ENCODE measurements around the gene SAMMSON. TPM values are rescaled to one million over a fixed set of nuclear protein-coding genes. Genes with fewer than 3 reads are reported as not detected.

Gene SAMMSON
- polyA plus RNA-seq (2013, experiment 1 of 2; ENCODE audit: insufficient read length) = 0.12 TPM
- 0.05 TPM for polyA plus RNA-seq (2013, experiment 2 of 2; ENCODE audit: insufficient read length)

DNA sequence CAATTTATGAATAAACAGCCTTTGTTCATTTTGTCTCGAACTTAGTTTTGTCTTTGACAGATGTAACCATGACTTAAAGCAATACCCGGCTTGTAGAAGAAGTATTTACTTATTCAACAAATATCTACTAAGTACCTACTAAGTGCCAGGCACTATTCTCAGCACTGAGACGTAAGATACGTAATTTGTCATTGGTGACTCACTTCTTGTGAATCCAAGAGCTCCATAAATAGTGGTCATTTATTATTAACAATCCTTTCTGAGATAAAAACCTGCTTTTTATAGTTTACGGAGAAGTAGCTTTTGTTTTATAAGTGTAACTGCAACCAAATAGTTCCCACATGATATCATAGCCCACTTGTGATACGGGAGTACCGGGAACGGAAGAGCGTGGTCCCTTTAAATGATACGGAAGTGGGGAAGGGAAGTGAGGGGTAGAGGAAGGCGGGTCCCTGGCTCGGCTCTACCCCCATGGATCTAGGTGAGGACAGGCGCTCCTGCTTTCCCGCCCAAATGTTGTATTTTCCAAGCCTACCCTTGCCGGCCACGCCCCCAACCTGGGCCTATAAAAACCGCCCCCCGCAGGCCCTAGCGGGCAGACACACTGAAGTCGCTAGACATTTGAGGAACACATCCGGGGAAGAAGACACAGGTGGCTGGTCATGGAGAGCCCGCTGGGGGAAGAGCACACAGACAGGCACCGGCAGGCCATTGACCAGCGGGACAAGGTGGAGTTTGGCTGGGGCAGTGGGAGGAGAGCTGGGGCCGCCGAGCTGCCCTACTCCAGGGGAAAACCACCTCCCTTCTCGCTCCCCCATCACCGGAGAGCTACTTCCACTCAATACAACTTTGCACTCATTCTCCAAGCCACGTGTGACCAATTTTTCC lies at the start of gene SAMMSON:
Gene SAMMSON, plus strand, starts transcription at position 594 of the 888 bp plus-strand sequence.
- peak; percentile 1 for DNase-seq

DNA sequence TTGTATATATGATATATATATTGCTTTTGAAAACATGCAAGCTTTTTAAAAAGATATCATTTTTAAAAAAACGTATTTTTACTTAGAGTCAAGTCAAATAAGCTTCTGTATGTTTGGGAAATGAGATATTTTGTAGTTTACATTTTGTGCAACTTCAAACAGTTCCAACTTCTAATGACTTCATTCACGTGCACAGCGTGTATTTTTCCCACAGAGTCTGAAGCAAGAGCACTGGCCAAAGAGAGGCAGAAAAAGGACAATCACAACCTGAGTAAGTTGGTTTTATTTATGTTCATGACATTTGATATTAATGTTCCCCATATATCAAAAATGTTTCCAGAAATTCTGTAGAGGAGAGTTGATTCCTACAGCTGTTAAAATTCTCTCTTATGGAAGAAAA lies 47.9 kb upstream of the SAMMSON start:
- no peak for DNase-seq

DNA sequence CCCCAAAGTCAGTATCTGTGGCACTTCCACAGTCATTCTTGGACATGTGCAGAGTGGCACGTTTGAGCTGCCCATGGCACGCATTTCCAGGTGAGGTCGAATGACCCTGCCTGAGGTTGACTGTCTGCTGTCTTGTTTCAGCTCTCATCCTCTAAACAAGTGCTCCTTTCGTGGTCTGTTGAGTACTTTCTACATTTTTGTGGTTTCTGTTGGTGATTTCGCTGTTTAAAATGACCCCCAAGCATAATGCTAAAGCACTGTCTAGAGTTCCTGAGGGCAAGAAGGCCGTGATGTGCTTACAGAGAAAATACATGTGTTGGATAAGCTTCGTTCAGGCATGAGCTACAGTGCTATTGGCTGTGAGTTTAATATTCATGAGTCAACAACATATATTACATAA lies 40.0 kb upstream of the SAMMSON start:
- DNase-seq = no peak

DNA sequence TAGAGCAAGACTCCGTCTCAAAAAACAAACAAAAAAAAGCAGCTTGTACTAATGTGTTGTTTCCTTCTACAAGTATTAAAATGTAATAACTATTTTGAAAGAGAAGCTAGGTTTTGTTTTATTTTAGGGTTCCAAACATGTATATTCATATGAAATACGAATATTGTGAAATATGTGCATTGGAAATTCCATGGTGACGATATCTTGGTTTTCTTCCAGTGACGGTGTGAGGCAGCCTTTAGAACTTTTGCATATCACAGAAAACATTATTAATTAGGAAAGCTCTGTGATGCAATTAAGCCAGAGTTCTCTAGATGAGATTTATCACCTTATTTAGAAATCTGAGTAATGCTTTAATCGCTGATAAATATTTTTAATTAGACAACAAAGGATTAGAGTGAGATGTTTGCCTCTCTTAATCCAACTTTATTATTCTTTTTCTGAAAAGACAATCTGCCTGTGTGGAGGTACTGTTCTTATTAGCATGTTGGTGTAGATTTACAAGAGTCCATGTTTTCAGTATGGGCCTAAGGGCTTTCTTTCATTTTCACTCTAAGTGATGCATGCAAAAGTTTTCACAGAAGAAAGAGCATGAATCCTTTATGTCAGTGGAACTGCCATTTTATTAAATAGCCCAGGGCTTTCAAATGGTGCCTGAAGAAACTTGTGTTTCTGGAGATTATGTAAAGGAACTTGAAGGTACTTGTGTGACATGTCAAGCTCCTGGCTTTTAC lies 37.7 kb upstream of the SAMMSON start:
- DNase-seq = no peak

DNA sequence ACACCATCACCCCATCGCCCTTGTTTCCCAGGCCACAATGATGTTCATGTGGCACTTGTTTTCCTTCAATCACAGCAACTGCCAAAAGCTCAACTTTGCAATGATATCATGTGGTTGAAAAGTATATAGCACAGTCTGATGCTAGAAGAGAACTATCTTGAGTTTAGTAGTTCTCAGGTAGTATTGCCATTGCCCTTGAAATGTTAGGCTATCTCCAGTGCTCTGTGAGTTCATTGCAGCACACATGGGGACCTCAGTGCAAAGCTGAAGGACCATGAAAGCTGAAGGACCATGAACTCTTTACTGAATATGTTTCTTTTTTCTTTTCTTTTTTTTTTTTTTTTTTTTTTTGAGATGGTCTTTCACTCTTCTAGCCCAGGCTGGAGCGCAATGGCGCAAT lies 35.9 kb upstream of the SAMMSON start:
- DNase-seq = no peak

DNA sequence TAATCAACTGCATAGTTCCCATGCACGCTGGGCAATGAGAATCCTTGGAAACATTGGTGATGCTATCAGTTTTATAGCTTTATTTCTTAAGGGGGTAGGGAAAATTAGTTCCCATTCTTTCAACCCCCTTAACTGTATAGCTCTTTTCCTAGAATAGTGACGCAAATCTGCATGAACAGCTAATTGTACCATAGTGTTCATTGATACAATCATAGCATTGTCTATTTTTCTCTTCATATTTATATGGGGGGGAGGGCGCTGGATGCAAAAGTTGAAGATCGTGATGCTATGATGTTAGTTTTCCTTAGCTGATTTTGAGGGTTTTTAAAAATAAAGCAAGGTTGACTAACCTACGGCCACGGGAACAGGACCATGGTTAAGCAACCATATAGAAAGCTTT lies 32.4 kb upstream of the SAMMSON start:
- no peak for DNase-seq

DNA sequence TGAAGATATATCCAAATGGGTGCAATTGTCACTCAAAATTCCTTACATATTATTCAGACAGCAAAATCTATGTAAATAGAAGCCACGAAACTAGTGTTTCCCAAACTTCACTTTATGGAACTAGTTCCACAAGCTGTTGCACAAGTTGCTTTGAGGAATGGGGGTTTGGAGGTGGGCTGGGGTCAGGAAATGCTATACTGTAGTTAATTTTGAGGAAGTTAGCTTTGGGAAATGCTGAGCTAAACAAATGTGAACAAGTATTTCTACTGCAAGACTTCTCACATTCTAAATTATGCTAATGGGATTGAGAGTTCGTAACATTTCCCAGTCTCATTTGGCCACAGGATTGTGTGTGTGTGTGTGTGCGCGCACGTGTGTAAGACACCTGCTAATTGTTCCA lies 28.7 kb upstream of the SAMMSON start:
- DNase-seq = no peak

DNA sequence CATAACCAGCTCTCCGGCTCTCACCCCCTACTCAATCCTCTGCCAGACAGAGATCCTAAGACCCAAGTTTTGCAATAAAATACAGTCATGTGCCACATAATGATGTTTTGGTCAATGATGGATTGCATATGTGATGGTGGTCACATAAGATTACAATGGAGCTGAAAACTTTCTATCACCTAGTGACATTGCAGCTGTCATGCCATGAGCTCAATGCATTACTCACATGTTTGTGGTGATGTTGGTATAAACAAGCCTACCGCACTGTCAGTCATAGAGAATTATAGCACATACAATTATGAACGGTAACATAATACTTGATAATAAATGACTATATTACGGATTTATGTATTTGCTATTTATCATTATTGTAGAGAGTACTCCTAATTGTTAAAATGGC lies 26.9 kb upstream of the SAMMSON start:
- no peak for DNase-seq

DNA sequence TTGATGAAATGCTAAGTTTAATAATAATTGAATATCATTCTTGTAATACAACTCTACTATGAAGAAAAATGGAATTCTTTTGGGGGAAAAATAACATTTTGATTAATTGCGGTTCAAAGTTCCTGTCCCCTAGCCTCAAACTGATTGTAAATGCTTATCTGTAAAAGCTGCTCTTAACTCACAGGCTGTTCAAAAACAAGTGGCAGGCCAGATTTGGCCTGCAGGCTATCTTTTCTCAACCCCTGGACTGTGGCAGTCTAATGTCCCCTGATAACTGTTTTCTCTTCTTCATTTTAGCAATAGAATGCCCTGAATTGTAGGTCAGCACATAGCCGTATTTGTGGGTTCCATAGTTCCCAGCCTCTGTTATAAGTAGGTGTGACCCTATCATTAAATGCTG lies 23.5 kb upstream of the SAMMSON start:
- DNase-seq = no peak

DNA sequence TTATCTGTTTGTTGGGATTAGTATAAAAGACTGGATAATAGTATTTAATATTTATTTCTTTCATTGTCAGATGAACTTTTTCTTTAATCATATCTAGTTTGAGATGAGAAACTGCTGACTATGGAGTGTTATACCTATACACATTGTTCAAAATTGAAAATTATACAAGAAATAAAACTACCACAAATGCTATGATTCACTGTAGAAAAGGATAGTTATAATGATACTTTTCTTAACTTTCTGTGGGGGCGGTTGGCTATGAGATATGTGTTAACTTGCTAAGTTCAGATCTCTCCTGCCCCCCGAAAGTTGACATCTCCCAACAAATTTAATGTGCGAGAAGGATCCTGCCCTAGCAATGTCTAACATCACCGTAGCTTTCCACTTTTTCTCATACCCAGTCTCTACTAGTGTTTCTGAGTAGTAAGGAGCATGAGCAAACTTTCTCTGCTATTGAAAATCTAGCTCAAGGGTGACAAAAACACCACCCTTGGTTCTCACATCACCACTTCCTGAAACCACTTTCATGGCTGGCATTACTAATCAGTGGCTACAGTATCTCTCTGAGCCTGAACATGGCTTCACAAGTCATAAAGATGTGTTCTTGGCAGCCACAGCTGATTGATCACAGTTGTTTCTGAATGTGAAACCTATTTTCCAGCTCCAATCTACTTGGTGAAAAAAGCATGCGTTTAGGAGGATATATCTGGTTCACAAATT lies 15.8 kb upstream of the SAMMSON start:
- DNase-seq = no peak

DNA sequence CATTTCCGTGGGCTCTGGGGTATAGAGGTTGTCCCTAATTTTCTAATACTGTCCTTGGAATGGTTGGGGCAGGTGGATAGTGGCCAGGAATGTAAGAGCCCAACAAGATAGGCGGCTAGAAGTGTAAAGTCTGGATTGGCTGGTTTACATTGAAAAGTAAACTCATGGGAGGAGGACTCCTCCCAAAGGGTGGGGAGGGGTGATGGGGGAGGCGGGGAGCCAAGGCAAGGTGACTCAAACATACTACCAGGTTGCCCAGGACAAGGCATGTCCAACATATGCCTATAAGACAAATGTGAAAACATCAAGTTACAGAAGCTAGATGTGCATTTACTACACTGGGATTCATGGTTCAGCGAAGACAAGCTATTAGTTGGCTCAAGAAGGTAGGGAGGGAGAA lies 14.3 kb upstream of the SAMMSON start:
- no peak for DNase-seq

DNA sequence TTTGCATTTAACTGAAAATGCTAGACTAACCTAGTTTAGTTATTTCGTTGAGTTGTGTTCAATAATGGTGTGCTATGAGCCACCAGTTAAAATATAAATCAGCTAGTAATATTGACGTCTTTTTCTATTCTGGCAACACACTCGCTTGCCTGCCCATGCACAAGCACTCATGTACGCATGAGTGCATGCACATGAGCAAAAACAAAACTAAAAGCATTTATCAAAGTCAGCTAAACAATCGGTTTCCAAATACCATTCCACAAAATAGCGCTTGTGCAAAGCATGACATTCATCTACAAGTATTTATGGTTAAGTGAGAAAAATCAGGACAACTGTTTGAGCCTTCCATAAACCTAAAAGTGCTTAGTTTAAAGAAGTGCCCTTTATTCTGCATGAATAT lies 13.1 kb upstream of the SAMMSON start:
- DNase-seq = no peak

DNA sequence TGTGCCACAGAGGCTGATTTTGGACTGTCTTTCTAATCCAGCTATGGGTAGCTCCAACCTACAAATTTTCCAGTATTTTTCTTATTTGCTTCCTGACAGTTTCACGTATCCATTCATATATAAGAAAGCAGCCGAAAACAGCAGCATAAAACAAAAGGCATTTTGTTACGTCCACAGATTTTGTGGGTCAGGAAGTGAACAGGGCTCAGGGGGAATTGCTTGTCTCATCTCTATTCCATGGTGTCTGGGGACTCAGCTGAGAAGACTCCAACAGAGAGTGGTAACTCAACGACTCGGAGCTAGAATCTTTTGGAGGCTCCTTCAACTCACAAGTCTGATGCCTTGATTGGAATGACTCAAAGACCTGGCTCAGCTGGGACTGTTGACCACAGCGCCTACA lies 11.7 kb upstream of the SAMMSON start:
- no peak for DNase-seq

DNA sequence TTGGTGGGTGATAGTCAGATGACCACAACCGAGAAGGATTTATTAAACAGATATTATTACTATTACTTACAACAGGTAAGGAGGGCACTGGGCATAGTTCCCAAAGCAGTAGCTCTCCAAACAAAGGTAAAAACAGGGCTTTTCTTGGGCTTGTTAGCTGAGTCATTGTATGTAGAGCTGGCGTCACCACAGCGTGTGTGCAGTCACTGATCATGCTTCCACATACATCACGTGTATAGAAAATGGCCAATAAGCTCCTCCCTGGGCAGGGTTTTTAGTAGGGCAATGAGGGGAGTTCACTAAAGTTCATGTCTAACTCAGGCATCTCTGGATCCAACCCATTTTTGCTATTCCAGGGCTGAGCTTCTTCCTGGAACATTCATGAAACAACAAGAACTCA lies 5.8 kb upstream of the SAMMSON start:
- no peak for DNase-seq

DNA sequence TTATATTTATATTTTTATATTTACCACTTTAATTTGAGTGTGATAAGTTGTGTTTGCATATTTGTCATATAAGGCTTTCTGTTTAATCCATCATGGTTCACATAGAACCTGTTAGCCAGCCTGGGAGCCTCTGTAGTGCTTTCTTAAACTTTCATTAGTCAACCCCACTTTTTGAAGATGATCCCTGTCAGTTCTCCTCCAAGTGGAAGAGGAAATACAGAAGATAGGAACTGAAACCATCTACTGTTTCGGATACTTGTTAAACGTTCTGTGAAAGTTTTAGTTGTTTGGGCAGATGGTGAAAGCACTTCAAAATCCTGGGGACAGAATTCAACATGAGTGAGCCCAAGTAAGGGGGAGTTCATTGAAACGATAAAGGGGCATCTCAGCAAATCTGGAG lies 4.6 kb upstream of the SAMMSON start:
- no peak for DNase-seq

DNA sequence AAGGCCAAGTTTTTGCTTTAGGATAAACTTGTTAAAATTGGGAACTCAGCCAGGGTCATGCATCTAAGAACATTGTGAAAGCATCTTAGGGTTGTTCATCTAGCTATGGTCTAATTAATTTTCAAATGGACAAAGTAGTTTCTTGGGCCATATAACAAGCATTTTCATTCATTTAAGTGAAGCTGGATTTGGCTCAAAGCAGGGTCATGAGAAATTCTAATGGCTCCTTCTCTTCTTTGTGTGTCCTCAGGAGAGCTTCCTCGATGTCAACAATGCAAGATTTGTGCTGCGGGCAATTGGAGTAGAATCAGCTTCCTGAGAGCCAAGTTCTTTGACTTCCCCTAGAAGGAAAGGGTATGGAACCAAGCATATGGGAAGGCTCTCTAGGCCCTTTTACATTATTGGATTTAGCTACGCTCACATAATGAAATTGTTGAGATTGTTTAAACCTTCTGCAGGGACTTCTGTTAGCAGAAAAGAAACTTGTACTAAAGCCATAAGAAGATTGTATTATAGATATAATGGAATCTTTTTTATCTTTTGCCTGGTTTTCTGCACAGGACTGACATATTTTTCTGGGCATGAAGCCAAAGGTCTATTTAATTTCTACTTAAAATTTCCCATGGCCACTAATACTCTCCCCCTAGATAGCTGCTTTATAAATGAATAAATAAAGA lies 1.8 kb upstream of the SAMMSON start:
- no peak for DNase-seq

DNA sequence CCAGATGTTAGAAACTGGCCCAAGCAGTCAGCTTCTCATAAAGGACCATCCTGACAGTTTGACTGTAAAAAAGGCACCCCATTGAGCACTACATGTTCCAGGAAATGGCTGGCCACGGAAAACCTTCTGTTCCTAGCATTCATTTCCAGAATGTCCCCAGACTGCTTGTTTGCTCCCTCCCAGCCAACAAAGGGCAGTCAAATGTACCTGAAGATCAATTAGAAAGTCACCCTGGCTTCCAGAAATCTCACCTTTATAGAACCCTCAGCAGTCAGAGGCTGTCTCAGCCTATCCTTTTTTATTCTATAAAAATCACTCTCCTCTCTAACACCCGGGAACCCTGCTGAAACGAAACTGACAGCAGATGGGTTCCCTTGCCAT lies 784 bp upstream of the SAMMSON start:
- DNase-seq = no peak

DNA sequence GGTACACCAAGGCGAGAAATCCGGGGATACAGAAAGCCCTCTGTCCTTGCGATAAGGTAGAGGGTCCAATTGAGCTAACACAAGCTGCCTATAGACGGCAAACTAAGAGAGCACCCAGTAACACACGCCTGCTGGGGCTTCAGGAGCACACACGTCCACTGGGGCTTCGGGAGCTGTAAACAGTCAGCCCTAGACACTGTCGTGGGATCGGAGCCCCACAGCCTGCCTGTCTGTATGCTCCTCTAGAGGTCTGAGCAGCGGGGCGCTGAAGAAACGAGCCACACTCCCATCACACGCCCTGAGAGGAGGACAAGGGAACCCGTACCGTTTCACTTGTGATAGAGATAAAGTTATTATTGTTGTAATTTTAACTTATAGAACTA lies 486 bp downstream of the SAMMSON start:
- DNase-seq = no peak

DNA sequence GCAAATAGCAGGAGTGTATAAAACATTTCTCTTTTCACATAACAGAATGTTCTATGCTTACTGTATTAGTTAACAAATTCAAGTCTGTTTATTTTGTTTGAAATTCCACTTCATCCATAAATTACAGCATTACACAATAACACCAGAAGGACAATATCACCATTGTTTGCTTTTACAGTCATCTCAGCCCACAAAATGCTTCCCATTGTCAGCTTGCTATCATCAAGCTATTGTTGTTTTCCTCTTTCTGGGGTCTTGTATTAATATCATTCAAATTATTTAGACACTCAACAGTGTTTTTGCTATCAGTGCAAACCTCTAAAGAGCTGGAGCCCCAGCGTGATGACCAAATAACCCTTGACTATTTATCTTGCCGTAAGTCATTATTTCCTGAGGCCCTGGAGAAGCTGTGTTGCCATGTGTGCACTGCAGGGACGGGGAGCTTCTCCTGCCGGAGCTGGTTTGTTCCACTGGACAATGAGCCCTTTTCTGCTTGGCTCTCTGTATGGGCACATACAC lies 1.1 kb downstream of the SAMMSON start:
- no peak for DNase-seq

DNA sequence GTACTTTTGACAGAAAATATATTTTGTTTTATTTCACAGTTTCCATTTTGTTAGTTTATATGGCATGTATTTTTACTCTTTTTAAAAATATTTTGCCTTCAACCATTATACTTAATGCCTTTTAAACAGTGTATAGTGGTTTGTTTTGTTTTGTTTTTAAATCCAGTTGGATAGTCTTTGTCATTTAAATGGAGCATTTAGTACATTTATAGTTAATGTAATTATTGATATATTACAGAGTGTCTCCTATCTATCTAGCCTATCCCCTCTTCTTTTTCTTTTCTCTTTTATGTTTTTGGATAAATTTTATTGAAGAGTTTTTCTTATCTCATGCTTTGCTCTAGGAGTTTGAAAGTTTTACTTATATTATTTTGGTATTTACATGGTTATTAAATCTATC lies 3.6 kb downstream of the SAMMSON start:
- no peak for DNase-seq

DNA sequence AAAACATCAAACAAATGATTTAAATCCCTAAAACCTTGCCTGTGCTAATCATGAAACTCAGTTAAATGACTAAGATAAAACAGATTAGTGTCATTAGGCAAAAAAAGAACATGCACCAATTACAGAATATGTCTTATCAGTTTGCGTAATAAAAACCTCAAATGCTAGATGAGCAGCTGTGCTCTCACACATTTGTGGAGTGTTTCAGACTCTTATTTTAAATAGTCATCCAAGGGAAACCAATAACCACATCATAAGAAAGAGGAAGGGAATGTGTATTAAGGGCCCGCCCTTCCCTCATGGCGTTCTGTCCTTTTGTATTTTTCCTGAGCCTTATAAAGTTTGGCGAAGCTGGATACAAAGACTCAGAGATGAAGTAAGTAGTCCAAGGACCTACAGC lies 6.6 kb downstream of the SAMMSON start:
- no peak for DNase-seq

DNA sequence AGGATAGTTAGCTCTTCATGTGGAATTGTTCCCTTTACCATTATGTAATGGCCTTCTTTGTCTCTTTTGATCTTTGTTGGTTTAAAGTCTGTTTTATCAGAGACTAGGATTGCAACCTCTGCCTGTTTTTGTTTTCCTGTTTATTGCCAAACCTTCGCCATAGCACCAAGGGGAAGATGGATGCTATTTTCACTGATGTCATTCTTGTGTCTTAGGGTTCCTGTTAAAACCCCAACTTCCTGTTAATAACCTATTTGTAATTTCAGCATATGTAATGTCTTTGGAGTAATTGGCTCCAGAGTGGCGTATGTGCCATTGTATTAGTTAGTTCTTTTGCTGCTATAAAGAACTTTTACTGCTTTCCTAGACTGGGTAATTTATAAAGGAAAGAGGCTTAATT lies 10.8 kb downstream of the SAMMSON start:
- DNase-seq = no peak

DNA sequence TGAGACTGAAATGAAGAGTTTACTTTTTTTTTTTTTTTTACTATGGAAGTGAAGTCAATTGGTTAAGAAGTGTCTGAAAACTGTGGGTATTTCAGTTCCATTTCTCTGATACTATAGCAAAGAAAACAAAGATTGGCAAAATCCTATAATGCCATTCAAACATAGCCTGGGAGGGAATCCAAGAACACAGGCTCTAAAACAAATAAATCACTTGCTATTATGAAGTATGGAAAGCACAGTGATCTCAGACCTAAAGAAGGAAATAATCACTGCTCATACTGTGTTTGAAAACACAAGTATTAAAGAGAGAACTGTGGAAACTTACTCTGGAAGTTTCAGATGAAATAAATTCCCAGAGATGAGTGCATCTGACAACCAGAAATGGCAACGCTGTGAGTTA lies 12.0 kb downstream of the SAMMSON start:
- no peak for DNase-seq
